ENCODE data around the gene LY86.
A peak's percentile ranks its signal among the peaks of the same experiment; 100 is the strongest.

Gene LY86

GRCh38 chr6:6623553-6623952, 35.0 kb downstream of the LY86 start:
- DNase-seq (ENCODE audit: low spot score) = no peak

GRCh38 chr6:6624269-6624990, 35.9 kb downstream of the LY86 start:
- no peak for DNase-seq (ENCODE audit: low spot score)

GRCh38 chr6:6626187-6626586, 37.7 kb downstream of the LY86 start:
- DNase-seq (ENCODE audit: low spot score) = no peak

- no peak for DNase-seq (ENCODE audit: low spot score)
These were observed 40.9 kb downstream of the LY86 start for GRCh38 chr6:6629402-6629801.

GRCh38 chr6:6631053-6631452, 42.5 kb downstream of the LY86 start:
- no peak for DNase-seq (ENCODE audit: low spot score)

- DNase-seq (ENCODE audit: low spot score) = no peak
These were observed 43.2 kb downstream of the LY86 start for GRCh38 chr6:6631534-6632276.

GRCh38 chr6:6633898-6634734, 45.6 kb downstream of the LY86 start:
- no peak for DNase-seq (ENCODE audit: low spot score)

GRCh38 chr6:6634735-6635075, 46.2 kb downstream of the LY86 start:
- no peak for DNase-seq (ENCODE audit: low spot score)

- DNase-seq (ENCODE audit: low spot score) = no peak
These were observed 46.8 kb downstream of the LY86 start for GRCh38 chr6:6635291-6635690.

- no peak for DNase-seq (ENCODE audit: low spot score)
These were observed 47.3 kb downstream of the LY86 start for GRCh38 chr6:6635869-6636268.

- DNase-seq (ENCODE audit: low spot score) = no peak
These were observed 51.1 kb downstream of the LY86 start for GRCh38 chr6:6639572-6639971.

- DNase-seq (ENCODE audit: low spot score) = no peak
These were observed 52.4 kb downstream of the LY86 start for GRCh38 chr6:6640926-6641325.

- no peak for DNase-seq (ENCODE audit: low spot score)
These were observed 54.9 kb downstream of the LY86 start for GRCh38 chr6:6643398-6643797.

GRCh38 chr6:6645261-6645917, 56.9 kb downstream of the LY86 start:
- no peak for DNase-seq (ENCODE audit: low spot score)

GRCh38 chr6:6646384-6646783, 57.9 kb downstream of the LY86 start:
- no peak for DNase-seq (ENCODE audit: low spot score)

- no peak for DNase-seq (ENCODE audit: low spot score)
These were observed 58.3 kb downstream of the LY86 start for GRCh38 chr6:6646859-6647258.

- DNase-seq (ENCODE audit: low spot score) = no peak
These were observed 60.3 kb downstream of the LY86 start for GRCh38 chr6:6648692-6649343.

- no peak for DNase-seq (ENCODE audit: low spot score)
These were observed 61.4 kb downstream of the LY86 start for GRCh38 chr6:6649824-6650349.

GRCh38 chr6:6650839-6651238, 62.3 kb downstream of the LY86 start:
- no peak for DNase-seq (ENCODE audit: low spot score)

GRCh38 chr6:6651335-6651734, 62.8 kb downstream of the LY86 start:
- no peak for DNase-seq (ENCODE audit: low spot score)

GRCh38 chr6:6652932-6653331, 64.4 kb downstream of the LY86 start:
- DNase-seq (ENCODE audit: low spot score) = peak; percentile 45
